HepG2 (cell line): Measurements from ENCODE around the gene LZTS2. TPM values are rescaled to one million over a fixed set of nuclear protein-coding genes. Genes with fewer than 3 reads are reported as not detected.
A peak's percentile ranks its signal among the peaks of the same experiment; 100 is the strongest.

ENCODE experiments used
- HNRNPUL1 ChIP-seq: fragments of 200-400 bp; formaldehyde crosslinking; IDR thresholded peaks from 2 replicates; pipeline ENCODE4 v1.6.1; 2017; ENCODE audit warnings: low read depth, mild to moderate bottlenecking, low read length, moderate library complexity
- MED8 ChIP-seq: sonication (generic); formaldehyde crosslinking; IDR thresholded peaks from 2 replicates; pipeline ENCODE4 v1.8.1; 2023; ENCODE audit warnings: mild to moderate bottlenecking, missing genetic modification reagents; ENCODE audit not compliant: insufficient replicate concordance
- MTA1 ChIP-seq: sonication (generic); formaldehyde crosslinking; IDR thresholded peaks from 2 replicates; pipeline ENCODE4 v1.4.0; 2020; ENCODE audit warnings: missing genetic modification reagents, mild to moderate bottlenecking, borderline replicate concordance
- REL ChIP-seq: sonication (generic); formaldehyde crosslinking; conservative IDR thresholded peaks from 2 replicates; pipeline ENCODE4 v1.8.0; 2022; ENCODE audit warnings: mild to moderate bottlenecking, missing genetic modification reagents, moderate library complexity
- SALL2 ChIP-seq: sonication (generic); formaldehyde crosslinking; IDR thresholded peaks from 2 replicates; pipeline ENCODE4 v1.8.1; 2023; ENCODE audit warnings: mild to moderate bottlenecking, missing genetic modification reagents, inconsistent platforms
- SIN3B ChIP-seq: fragments of 150-350 bp; IDR thresholded peaks from 2 replicates; pipeline ENCODE4 v1.6.1; 2014; ENCODE audit warnings: low read length
- SNRNP70 ChIP-seq: fragments of 200-400 bp; formaldehyde crosslinking; IDR thresholded peaks from 2 replicates; pipeline ENCODE4 v1.6.1; 2017; ENCODE audit warnings: mild to moderate bottlenecking, low read depth, low read length, moderate library complexity
- STAG1 ChIP-seq: sonication (generic); formaldehyde crosslinking; IDR thresholded peaks from 2 replicates; pipeline ENCODE4 v1.4.0; 2020; ENCODE audit warnings: missing genetic modification reagents
- THAP11 ChIP-seq: IDR thresholded peaks from 2 replicates; pipeline ENCODE4 v1.6.1; 2016; ENCODE audit warnings: missing biosample characterization, missing genetic modification reagents
- ZNF160 ChIP-seq: sonication (generic); formaldehyde crosslinking; IDR thresholded peaks from 2 replicates; pipeline ENCODE4 v1.8.0; 2022; ENCODE audit warnings: mild to moderate bottlenecking, inconsistent platforms, missing genetic modification reagents
- ZNF205 ChIP-seq: IDR thresholded peaks from 2 replicates; pipeline ENCODE4 v1.6.1; 2018; ENCODE audit warnings: missing biosample characterization, missing genetic modification reagents
- ZNF354B ChIP-seq: sonication (generic); formaldehyde crosslinking; IDR thresholded peaks from 2 replicates; pipeline ENCODE4 v1.8.0; 2022; ENCODE audit warnings: mild to moderate bottlenecking, missing genetic modification reagents
- ZNF558 ChIP-seq: sonication (generic); formaldehyde crosslinking; IDR thresholded peaks from 2 replicates; pipeline ENCODE4 v1.9.0; 2022; ENCODE audit warnings: mild to moderate bottlenecking, missing genetic modification reagents, borderline replicate concordance
- ZNF761 ChIP-seq: sonication (generic); formaldehyde crosslinking; conservative IDR thresholded peaks from 2 replicates; pipeline ENCODE4 v1.4.0; 2020; ENCODE audit warnings: mild to moderate bottlenecking, missing genetic modification reagents
- ZNF792 ChIP-seq: IDR thresholded peaks from 2 replicates; pipeline ENCODE4 v1.6.1; 2016
- polyA plus RNA-seq, 8 experiments: library from polyadenylated mRNA; depleted of rRNA in 3 of 8; stranded (reverse) in 7 of 8; unstranded in 1 of 8; fragments of >200 nt; fragmentation: Illumina TruSeq in 4 of 8; extraction: Trizol in 4 of 8; gene quantifications; 2 replicates each; pipeline versions ENCODE4 v1.2.1 to v1.2.3, GENCODE V29; 2011 to 2016; ENCODE audit warnings: low read depth in 4 of 8, missing spikeins in 1 of 8, mixed read lengths in 1 of 8; ENCODE audit not compliant: insufficient read depth in 1 of 8
- total RNA-seq, 5 experiments: library from RNA; depleted of rRNA; stranded (reverse); fragments of >200 nt; fragmentation: Illumina TruSeq; extraction: Trizol; gene quantifications; 2 replicates each; pipeline ENCODE4 v1.2.3, GENCODE V29; 2016; ENCODE audit warnings: low read depth in 1 of 5
- TF ChIP-seq, protein P1 (sequence below): sonication (generic); formaldehyde crosslinking; IDR thresholded peaks from 2 replicates; pipeline ENCODE4 v1.4.0; 2020; ENCODE audit warnings: missing genetic modification reagents
- TF ChIP-seq, protein P2 (sequence below): sonication (generic); formaldehyde crosslinking; IDR thresholded peaks from 2 replicates; pipeline ENCODE4 v1.8.0; 2022; ENCODE audit warnings: mild to moderate bottlenecking, missing genetic modification reagents, moderate library complexity
- TF ChIP-seq, protein P3 (sequence below): fragments of 450-650 bp; IDR thresholded peaks from 2 replicates; pipeline ENCODE4 v1.6.1; 2016
- TF ChIP-seq, protein P4 (sequence below): sonication (generic); formaldehyde crosslinking; IDR thresholded peaks from 2 replicates; pipeline ENCODE4 v1.4.0; 2020; ENCODE audit warnings: missing genetic modification reagents, borderline replicate concordance

Gene LZTS2
- total and polyA plus RNA-seq, 2 of the 13 experiments (the other 11 are each of a cell fraction or from before 2014, with no cell fraction given), result 43.6 to 65.6 TPM

DNA sequence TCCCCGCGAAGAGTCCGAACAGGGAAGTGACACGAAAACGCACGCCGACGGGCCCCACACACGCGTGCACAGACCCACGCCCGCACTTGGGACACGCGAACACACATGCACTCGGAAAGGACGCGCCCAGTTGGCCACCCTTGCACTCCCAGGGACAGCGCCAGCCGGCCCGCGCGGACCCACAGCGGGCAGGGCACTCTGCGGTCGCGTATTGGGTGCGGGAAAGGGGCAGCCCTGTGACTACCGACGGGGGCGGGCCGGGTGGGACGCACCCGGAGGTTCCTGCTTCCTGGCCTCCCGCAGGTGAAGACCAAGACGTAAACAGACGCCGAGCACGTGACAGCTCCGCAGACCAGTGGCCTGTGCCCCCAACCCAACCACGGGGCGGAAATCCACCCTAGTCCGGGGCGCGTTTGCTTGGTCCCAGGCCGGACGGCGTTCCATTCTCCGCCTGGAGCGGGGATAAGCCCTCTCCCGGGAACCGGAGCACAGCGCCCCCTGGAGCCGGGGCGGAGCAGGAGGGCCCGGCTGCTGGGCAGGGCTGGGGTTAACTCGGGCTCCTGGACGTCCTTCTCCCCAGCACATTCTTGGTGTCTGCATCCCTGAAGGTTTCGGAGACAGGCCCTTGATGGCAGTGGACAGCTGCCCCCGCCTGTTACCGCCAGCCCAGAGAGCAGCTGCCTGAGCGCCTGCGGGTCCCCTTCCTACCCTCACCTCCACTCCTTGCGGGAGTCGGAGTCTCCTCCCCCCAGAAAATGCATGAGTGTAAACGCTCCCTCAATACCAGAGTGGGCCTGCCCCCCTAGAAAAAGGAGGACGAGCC is 2.0 kb upstream of the LZTS2 start (continued):
- TF ChIP-seq, protein P1, sequence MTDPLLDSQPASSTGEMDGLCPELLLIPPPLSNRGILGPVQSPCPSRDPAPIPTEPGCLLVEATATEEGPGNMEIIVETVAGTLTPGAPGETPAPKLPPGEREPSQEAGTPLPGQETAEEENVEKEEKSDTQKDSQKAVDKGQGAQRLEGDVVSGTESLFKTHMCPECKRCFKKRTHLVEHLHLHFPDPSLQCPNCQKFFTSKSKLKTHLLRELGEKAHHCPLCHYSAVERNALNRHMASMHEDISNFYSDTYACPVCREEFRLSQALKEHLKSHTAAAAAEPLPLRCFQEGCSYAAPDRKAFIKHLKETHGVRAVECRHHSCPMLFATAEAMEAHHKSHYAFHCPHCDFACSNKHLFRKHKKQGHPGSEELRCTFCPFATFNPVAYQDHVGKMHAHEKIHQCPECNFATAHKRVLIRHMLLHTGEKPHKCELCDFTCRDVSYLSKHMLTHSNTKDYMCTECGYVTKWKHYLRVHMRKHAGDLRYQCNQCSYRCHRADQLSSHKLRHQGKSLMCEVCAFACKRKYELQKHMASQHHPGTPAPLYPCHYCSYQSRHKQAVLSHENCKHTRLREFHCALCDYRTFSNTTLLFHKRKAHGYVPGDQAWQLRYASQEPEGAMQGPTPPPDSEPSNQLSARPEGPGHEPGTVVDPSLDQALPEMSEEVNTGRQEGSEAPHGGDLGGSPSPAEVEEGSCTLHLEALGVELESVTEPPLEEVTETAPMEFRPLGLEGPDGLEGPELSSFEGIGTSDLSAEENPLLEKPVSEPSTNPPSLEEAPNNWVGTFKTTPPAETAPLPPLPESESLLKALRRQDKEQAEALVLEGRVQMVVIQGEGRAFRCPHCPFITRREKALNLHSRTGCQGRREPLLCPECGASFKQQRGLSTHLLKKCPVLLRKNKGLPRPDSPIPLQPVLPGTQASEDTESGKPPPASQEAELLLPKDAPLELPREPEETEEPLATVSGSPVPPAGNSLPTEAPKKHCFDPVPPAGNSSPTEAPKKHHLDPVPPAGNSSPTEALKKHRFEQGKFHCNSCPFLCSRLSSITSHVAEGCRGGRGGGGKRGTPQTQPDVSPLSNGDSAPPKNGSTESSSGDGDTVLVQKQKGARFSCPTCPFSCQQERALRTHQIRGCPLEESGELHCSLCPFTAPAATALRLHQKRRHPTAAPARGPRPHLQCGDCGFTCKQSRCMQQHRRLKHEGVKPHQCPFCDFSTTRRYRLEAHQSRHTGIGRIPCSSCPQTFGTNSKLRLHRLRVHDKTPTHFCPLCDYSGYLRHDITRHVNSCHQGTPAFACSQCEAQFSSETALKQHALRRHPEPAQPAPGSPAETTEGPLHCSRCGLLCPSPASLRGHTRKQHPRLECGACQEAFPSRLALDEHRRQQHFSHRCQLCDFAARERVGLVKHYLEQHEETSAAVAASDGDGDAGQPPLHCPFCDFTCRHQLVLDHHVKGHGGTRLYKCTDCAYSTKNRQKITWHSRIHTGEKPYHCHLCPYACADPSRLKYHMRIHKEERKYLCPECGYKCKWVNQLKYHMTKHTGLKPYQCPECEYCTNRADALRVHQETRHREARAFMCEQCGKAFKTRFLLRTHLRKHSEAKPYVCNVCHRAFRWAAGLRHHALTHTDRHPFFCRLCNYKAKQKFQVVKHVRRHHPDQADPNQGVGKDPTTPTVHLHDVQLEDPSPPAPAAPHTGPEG (CRISPR knock-in tag), result no peak; the same call in 1 of the 2 replicates
- TF ChIP-seq MTA1 (CRISPR knock-in tag) (no peak), SALL2 (CRISPR knock-in tag) (no peak), ZNF792 (CRISPR knock-in tag) (no peak; the same call in 1 of the 2 replicates), ZNF205 (CRISPR knock-in tag) (no peak), HNRNPUL1 (no peak), SIN3B (peak; percentile 35; the same call in 1 of the 2 replicates), ZNF761 (0 out of 2 replicates have a peak, but pooled peaks have one; percentile 47), ZNF354B (CRISPR knock-in tag) (no peak), STAG1 (peak; percentile 21; the same call in 1 of the 2 replicates), ZNF160 (CRISPR knock-in tag) (no peak), SNRNP70 (no peak), REL (CRISPR knock-in tag) (no peak), THAP11 (no peak; the same call in 1 of the 2 replicates), ZNF558 (no peak; the same call in 1 of the 2 replicates), MED8 (CRISPR knock-in tag) (no peak)
- TF ChIP-seq, protein P2, sequence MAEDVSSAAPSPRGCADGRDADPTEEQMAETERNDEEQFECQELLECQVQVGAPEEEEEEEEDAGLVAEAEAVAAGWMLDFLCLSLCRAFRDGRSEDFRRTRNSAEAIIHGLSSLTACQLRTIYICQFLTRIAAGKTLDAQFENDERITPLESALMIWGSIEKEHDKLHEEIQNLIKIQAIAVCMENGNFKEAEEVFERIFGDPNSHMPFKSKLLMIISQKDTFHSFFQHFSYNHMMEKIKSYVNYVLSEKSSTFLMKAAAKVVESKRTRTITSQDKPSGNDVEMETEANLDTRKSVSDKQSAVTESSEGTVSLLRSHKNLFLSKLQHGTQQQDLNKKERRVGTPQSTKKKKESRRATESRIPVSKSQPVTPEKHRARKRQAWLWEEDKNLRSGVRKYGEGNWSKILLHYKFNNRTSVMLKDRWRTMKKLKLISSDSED, result no peak
- TF ChIP-seq, protein P3, sequence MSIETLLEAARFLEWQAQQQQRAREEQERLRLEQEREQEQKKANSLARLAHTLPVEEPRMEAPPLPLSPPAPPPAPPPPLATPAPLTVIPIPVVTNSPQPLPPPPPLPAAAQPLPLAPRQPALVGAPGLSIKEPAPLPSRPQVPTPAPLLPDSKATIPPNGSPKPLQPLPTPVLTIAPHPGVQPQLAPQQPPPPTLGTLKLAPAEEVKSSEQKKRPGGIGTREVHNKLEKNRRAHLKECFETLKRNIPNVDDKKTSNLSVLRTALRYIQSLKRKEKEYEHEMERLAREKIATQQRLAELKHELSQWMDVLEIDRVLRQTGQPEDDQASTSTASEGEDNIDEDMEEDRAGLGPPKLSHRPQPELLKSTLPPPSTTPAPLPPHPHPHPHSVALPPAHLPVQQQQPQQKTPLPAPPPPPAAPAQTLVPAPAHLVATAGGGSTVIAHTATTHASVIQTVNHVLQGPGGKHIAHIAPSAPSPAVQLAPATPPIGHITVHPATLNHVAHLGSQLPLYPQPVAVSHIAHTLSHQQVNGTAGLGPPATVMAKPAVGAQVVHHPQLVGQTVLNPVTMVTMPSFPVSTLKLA, result no peak
- TF ChIP-seq, protein P4, sequence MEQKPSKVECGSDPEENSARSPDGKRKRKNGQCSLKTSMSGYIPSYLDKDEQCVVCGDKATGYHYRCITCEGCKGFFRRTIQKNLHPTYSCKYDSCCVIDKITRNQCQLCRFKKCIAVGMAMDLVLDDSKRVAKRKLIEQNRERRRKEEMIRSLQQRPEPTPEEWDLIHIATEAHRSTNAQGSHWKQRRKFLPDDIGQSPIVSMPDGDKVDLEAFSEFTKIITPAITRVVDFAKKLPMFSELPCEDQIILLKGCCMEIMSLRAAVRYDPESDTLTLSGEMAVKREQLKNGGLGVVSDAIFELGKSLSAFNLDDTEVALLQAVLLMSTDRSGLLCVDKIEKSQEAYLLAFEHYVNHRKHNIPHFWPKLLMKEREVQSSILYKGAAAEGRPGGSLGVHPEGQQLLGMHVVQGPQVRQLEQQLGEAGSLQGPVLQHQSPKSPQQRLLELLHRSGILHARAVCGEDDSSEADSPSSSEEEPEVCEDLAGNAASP, result peak; percentile 49; the same call in 1 of the 2 replicates
